HG02588 (cell line): ENCODE data around the gene POLR2E.

Experiments
- ATAC-seq: cut with Tn5 transposase; IDR thresholded peaks from one replicate; pipeline ENCODE4 v1.9.1; 2021; ENCODE audit warnings: mild to moderate bottlenecking, moderate library complexity; ENCODE audit not compliant: unreplicated experiment

Gene POLR2E

GRCh38 chr19:1098177-1099051 is 3.2 kb upstream of the POLR2E start:
- ATAC-seq: no peak

GRCh38 chr19:1097810-1098176 is 2.6 kb upstream of the POLR2E start:
- ATAC-seq: no peak

GRCh38 chr19:1094655-1094977 is 559 bp downstream of the POLR2E start:
- ATAC-seq: no peak

GRCh38 chr19:1093811-1094553 is 1.2 kb downstream of the POLR2E start:
- no peak for ATAC-seq

DNA sequence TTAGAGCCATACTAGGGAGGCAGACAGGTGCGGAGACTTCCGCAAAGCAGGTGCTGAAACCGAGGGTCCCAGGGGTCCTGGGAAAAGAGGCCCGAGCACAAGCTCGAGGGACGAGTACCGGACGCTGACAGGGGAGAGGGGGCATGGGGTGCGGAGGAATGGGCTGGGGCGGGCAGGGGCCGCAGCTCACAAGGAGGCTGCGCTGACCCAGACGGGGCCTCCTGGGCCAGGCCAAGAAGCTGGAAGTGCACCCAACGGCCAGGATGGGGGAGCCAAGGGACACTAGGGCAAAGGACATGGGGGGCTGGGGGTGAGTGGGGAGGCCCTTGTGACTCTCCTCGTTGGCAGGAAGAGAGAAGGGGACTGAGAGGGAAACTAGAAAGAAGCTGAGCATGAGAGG is 1.8 kb downstream of the POLR2E start:
- ATAC-seq: no peak

DNA sequence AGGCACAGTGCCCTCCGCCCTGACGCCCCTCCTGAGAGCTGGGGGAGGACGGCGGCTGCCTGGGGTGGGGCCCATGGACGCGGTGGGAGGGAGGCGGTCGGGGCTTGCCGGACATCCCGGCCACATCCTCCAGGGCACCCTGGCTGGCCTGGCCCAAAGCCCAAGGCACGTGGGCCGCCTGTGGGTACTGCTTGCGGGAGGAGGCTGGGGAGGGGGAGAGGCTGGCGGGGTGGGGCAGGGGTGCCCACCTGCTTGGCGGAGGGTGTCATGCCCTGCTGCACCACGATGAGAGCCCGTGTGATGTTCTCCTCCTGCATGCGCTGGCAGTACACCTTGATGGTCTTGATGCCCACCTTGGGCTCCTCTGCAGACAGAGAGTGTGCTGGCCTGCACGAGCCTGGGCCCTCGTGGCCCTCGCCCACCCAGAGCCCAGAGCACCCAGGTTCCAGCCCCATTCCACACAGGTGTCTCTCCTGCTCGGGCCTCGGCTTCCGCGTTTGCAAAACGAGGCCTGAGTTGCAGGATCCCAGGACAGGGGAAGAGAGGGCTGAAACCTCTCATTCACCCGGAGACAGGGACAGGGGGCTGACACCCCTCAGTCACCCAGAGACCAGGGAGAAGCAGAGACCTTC is 3.5 kb downstream of the POLR2E start:
- no peak for ATAC-seq

- ATAC-seq: no peak
Observed at GRCh38 chr19:1090731-1091543, 4.2 kb downstream of the POLR2E start.

- ATAC-seq: no peak
Observed at GRCh38 chr19:1089891-1090290, 5.3 kb downstream of the POLR2E start.

DNA sequence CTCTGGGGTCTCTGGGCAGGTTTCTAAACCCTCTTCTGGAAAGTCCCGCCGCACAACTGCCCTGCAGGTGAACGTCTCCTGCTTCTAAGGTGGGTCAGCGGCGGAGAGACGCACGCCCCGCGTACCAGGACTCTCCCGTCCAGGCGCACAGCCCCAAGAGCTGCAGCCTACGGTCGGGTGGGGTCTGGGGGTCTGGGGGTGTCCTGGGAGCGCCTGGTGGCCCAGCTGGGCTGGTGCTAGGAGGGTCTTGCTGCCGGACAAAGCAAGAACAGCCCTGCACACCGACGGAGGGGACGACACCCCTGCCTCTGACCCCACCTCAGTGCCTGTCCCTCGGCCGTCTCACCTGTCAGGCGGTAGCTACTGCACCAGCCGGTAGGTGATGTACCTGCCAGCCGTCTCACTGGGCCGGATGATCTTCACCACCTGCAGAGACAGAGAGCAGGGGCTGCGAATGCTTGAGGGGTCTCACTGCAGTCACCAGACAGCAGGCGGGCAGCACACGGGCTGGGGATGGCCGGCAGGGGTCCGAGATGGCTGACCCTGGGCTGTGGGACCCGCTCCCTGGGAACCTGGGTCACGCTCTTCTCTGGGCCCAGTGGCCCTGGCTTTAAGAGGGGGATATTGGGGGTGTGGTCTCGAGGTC is 5.9 kb downstream of the POLR2E start:
- no peak for ATAC-seq

DNA sequence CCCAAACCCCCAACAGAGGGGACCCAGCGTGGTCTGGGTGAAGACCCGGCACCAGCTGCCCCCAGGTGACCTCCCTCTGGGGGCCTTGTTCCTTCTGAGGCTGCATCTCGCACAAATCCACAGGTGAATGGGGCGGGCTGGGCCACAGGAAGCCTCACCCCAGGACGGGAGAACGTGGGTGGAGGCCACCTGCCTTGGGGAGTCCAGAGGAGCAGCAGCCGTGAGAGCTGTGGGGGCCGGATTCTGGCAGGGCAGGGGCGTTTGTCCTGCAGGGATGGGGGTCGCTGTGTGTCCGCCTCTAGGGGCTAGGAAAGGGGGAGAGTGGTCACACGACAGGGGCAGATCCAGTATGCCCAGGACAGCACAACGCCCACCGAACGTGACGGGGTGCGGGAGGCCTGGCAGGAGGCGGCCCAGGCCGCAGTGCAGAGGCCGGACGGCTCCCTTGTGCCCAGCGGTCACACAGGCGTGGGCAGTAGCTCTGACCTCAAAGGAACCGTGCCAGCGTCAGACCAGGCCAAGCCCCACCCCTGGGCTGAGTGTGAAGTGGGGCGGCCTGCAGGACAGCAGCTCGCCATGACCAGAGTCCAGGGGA is 6.7 kb downstream of the POLR2E start:
- no peak for ATAC-seq

GRCh38 chr19:1087813-1088415 is 7.3 kb downstream of the POLR2E start:
- ATAC-seq: no peak

- no peak for ATAC-seq
Observed at GRCh38 chr19:1086613-1087012, 8.6 kb downstream of the POLR2E start.

DNA sequence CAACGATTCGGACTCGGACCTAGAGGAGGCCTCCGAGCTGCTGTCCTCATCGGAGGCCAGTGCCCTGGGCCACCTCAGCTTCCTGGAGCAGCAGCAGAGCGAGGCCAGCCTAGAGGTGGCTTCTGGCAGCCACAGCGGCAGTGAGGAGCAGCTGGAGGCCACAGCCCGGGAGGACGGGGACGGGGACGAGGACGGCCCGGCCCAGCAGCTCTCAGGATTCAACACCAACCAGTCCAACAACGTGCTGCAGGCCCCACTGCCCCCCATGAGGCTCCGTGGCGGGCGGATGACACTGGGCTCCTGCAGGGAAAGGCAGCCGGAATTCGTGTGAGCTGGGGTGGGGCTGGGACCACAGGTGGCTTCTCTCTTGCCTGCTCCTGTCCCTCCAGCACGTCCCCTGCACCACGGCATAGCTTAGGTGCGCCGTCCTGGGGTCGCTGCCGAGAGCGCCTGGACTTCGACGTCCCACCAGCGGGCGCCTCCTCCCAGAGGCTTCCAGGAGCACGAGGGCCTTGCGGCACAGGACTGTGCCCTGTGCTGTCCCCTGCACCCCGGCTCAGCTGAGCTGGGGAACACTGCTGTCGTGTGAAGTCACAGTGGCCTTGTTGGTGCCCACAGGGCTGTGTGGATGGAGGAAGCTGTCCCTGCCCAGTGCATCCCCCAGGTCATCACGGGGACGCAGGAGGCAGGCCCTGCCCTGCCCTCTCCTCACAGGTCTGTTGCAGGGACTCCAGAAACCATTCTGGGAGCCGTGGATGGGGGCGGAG is 9.3 kb downstream of the POLR2E start:
- no peak for ATAC-seq

- no peak for ATAC-seq
Observed at GRCh38 chr19:1085053-1085658, 10.0 kb downstream of the POLR2E start.

GRCh38 chr19:1084024-1084868 is 10.9 kb downstream of the POLR2E start:
- no peak for ATAC-seq

GRCh38 chr19:1082928-1083816 is 12.0 kb downstream of the POLR2E start:
- no peak for ATAC-seq
